Measurements from ENCODE around the gene TREML4.
A peak's percentile ranks its signal among the peaks of the same experiment; 100 is the strongest.

The TREML4 gene

GRCh38 chr6:41255110-41255509 is 27.0 kb downstream of the TREML4 start:
- DNase-seq (ENCODE audit: low read depth), result no peak

- DNase-seq (ENCODE audit: low read depth), result no peak
Measured at GRCh38 chr6:41255638-41256246, 27.6 kb downstream of the TREML4 start.

GRCh38 chr6:41256383-41256782 is 28.2 kb downstream of the TREML4 start:
- no peak for DNase-seq (ENCODE audit: low read depth)

- no peak for DNase-seq (ENCODE audit: low read depth)
Measured at GRCh38 chr6:41257369-41258195, 29.4 kb downstream of the TREML4 start.

- no peak for DNase-seq (ENCODE audit: low read depth)
Measured at GRCh38 chr6:41258196-41258493, 30.0 kb downstream of the TREML4 start.

GRCh38 chr6:41262401-41262800 is 34.3 kb downstream of the TREML4 start:
- DNase-seq (ENCODE audit: low read depth), result no peak

GRCh38 chr6:41263267-41263666 is 35.1 kb downstream of the TREML4 start:
- DNase-seq (ENCODE audit: low read depth), result no peak

GRCh38 chr6:41266541-41266940 is 38.4 kb downstream of the TREML4 start:
- no peak for DNase-seq (ENCODE audit: low read depth)

- no peak for DNase-seq (ENCODE audit: low read depth)
Measured at GRCh38 chr6:41268478-41268877, 40.3 kb downstream of the TREML4 start.

- DNase-seq (ENCODE audit: low read depth), result no peak
Measured at GRCh38 chr6:41269166-41269565, 41.0 kb downstream of the TREML4 start.

- DNase-seq (ENCODE audit: low read depth), result no peak
Measured at GRCh38 chr6:41269716-41270115, 41.6 kb downstream of the TREML4 start.

- peak; percentile 66 for DNase-seq (ENCODE audit: low read depth)
Measured at GRCh38 chr6:41271901-41272395, 43.8 kb downstream of the TREML4 start.

GRCh38 chr6:41272591-41273240 is 44.6 kb downstream of the TREML4 start:
- DNase-seq (ENCODE audit: low read depth), result no peak

- no peak for DNase-seq (ENCODE audit: low read depth)
Measured at GRCh38 chr6:41273714-41274113, 45.6 kb downstream of the TREML4 start.

- no peak for DNase-seq (ENCODE audit: low read depth)
Measured at GRCh38 chr6:41274256-41274655, 46.1 kb downstream of the TREML4 start.

- DNase-seq (ENCODE audit: low read depth), result no peak
Measured at GRCh38 chr6:41275489-41275888, 47.3 kb downstream of the TREML4 start.

GRCh38 chr6:41277605-41278004 is 49.5 kb downstream of the TREML4 start:
- DNase-seq (ENCODE audit: low read depth), result no peak

- DNase-seq (ENCODE audit: low read depth), result peak; percentile 93
Measured at GRCh38 chr6:41278699-41279405, 50.7 kb downstream of the TREML4 start.

GRCh38 chr6:41280381-41281057 is 52.4 kb downstream of the TREML4 start:
- DNase-seq (ENCODE audit: low read depth), result no peak

- DNase-seq (ENCODE audit: low read depth), result no peak
Measured at GRCh38 chr6:41283600-41283999, 55.5 kb downstream of the TREML4 start.

- no peak for DNase-seq (ENCODE audit: low read depth)
Measured at GRCh38 chr6:41284726-41285125, 56.6 kb downstream of the TREML4 start.
